ENCODE measurements around the gene ZFPM1. TPM values are rescaled to one million over a fixed set of nuclear protein-coding genes. Genes with fewer than 3 reads are reported as not detected.
A peak's percentile ranks its signal among the peaks of the same experiment; 100 is the strongest.

Gene ZFPM1
- total RNA-seq, 2 donors from 2014 or later, result 18.1 to 21.5 TPM

DNA sequence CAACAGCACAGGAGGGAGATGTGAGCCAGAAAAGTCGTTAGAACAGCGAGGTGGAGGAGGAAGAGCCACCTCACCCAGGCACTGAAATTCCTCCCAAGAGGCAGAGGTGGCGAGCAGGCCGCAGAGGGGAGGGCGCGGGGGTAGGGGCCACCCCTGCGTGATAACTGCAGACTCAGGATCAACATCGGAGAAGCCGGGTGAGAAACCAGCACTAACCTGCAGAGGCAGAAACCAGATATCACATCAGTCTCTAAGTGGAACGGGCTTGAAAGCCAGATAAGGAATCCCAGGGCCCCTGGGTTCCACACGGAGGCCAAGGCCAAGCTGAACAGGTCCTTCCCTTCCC is 77.8 kb downstream of the ZFPM1 start:
- no peaks in the 10 kb centered on the region for H3K27me3 Mint-ChIP-seq (ENCODE audit: insufficient read depth)
- H3K9me3 Mint-ChIP-seq, result no peaks in the 10 kb centered on the region
- peaks cover 16% of the 10 kb centered on the region for H3K36me3 Mint-ChIP-seq (ENCODE audit: low read depth)
- H3K27ac Mint-ChIP-seq, result peak overlapping the region; percentile 21
- TF ChIP-seq, protein P1, sequence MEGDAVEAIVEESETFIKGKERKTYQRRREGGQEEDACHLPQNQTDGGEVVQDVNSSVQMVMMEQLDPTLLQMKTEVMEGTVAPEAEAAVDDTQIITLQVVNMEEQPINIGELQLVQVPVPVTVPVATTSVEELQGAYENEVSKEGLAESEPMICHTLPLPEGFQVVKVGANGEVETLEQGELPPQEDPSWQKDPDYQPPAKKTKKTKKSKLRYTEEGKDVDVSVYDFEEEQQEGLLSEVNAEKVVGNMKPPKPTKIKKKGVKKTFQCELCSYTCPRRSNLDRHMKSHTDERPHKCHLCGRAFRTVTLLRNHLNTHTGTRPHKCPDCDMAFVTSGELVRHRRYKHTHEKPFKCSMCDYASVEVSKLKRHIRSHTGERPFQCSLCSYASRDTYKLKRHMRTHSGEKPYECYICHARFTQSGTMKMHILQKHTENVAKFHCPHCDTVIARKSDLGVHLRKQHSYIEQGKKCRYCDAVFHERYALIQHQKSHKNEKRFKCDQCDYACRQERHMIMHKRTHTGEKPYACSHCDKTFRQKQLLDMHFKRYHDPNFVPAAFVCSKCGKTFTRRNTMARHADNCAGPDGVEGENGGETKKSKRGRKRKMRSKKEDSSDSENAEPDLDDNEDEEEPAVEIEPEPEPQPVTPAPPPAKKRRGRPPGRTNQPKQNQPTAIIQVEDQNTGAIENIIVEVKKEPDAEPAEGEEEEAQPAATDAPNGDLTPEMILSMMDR (conservative IDR thresholded peaks at IDR 0.05), result peak; percentile 18
- DNase-seq, result no peak
- peaks cover 23% of the 10 kb centered on the region for H3K4me1 ChIP-seq (ENCODE audit: control insufficient read depth, insufficient read depth, low read length)
- peaks cover 7% of the 10 kb centered on the region for H3K36me3 ChIP-seq (ENCODE audit: control insufficient read depth, insufficient read depth, low read length)
- no peak overlapping the region for H3K27ac ChIP-seq (ENCODE audit: low read depth, low read length)
- H3K9me3 ChIP-seq (ENCODE audit: control insufficient read depth, low read length), result no peaks in the 10 kb centered on the region
- no peak overlapping the region for H3K4me3 Mint-ChIP-seq
- no peak overlapping the region for H3K4me3 ChIP-seq (ENCODE audit: low read length)
- WGBS, 2 experiments (ENCODE audit: insufficient coverage in 1 of 2, insufficient read length in 1 of 2), result 80 to 87% methylated on average over 8 to 11 of the region's 11 CpGs
- no peaks in the 10 kb centered on the region for H3K27me3 ChIP-seq (ENCODE audit: control insufficient read depth, insufficient read depth, low read length, poor library complexity, severe bottlenecking)
- H3K4me1 Mint-ChIP-seq, result peaks cover 4% of the 10 kb centered on the region
- H3K9ac ChIP-seq (ENCODE audit: extremely low read depth, low read length, poor library complexity, severe bottlenecking), result no peak overlapping the region

DNA sequence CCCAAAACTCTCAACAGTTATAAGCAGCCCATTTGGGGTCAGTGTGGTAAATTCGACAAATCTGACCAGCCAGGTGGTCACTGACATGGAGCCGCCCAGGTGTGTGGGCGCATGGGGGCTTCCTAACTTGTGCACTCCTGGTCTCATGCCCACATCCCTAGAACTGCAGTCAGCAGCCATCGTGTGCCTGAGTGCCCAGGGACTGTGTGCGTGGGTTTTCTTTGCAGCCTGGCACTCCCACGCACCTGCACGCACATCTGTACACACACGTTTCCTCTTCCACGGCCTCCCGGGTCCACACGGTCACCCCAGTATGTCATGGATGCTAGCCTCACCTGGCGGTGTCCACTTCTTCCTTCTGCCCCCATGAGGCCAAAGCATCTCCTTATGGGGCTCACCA is 78.3 kb downstream of the ZFPM1 start:
- DNase-seq, result no peak
- Histone ChIP-seq H3K27me3 (ENCODE audit: control insufficient read depth, insufficient read depth, low read length, poor library complexity, severe bottlenecking) (no peaks in the 10 kb centered on the region), H3K27ac (ENCODE audit: low read depth, low read length) (no peak overlapping the region), H3K4me1 (ENCODE audit: control insufficient read depth, insufficient read depth, low read length) (peaks cover 23% of the 10 kb centered on the region), H3K36me3 (ENCODE audit: control insufficient read depth, insufficient read depth, low read length) (peaks cover 7% of the 10 kb centered on the region), H3K9ac (ENCODE audit: extremely low read depth, low read length, poor library complexity, severe bottlenecking) (no peak overlapping the region), H3K4me3 (ENCODE audit: low read length) (no peak overlapping the region), H3K9me3 (ENCODE audit: control insufficient read depth, low read length) (no peaks in the 10 kb centered on the region)
- no peak overlapping the region for H3K27ac Mint-ChIP-seq
- TF ChIP-seq, protein P1 (conservative IDR thresholded peaks at IDR 0.05), result no peak
- H3K36me3 Mint-ChIP-seq (ENCODE audit: low read depth), result peaks cover 18% of the 10 kb centered on the region
- H3K4me3 Mint-ChIP-seq, result no peak overlapping the region
- no peaks in the 10 kb centered on the region for H3K27me3 Mint-ChIP-seq (ENCODE audit: insufficient read depth)
- H3K9me3 Mint-ChIP-seq, result no peaks in the 10 kb centered on the region
- peaks cover 5% of the 10 kb centered on the region for H3K4me1 Mint-ChIP-seq
- WGBS, 2 experiments (ENCODE audit: insufficient coverage in 1 of 2, insufficient read length in 1 of 2), result 96 to 97% methylated on average over 11 to 12 of the region's 12 CpGs

DNA sequence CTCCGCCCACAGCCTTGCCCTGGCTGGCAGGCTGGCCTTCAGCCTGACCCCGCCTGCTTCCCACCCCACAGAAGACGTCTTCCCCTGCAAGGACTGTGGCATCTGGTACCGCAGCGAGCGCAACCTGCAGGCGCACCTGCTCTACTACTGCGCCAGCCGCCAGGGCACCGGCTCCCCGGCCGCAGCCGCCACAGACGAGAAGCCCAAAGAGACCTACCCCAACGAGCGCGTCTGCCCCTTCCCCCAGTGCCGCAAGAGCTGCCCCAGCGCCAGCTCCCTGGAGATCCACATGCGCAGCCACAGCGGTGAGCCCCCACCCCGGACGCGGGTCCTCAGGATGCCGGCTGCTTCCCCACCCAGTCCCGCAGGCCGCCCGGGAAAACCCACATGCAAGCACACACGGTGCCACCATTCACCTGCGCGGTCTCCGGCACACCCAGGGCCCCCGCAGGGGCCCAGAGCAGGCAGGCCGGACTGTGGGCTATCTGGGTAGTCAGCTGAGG is 78.9 kb downstream of the ZFPM1 start:
- H3K36me3 Mint-ChIP-seq (ENCODE audit: low read depth), result peaks cover 18% of the 10 kb centered on the region
- H3K36me3 ChIP-seq (ENCODE audit: control insufficient read depth, insufficient read depth, low read length), result peaks cover 7% of the 10 kb centered on the region
- H3K4me3 Mint-ChIP-seq, result peak overlapping the region; percentile 17
- no peaks in the 10 kb centered on the region for H3K27me3 ChIP-seq (ENCODE audit: control insufficient read depth, insufficient read depth, low read length, poor library complexity, severe bottlenecking)
- H3K9me3 ChIP-seq (ENCODE audit: control insufficient read depth, low read length), result no peaks in the 10 kb centered on the region
- H3K9me3 Mint-ChIP-seq, result no peaks in the 10 kb centered on the region
- no peak overlapping the region for H3K27ac ChIP-seq (ENCODE audit: low read depth, low read length)
- H3K27ac Mint-ChIP-seq, result no peak overlapping the region
- H3K4me1 ChIP-seq (ENCODE audit: control insufficient read depth, insufficient read depth, low read length), result peaks cover 23% of the 10 kb centered on the region
- WGBS, 2 experiments (ENCODE audit: insufficient coverage in 1 of 2, insufficient read length in 1 of 2), result 95 to 99% methylated on average over 19 to 34 of the region's 34 CpGs
- no peaks in the 10 kb centered on the region for H3K27me3 Mint-ChIP-seq (ENCODE audit: insufficient read depth)
- H3K9ac ChIP-seq (ENCODE audit: extremely low read depth, low read length, poor library complexity, severe bottlenecking), result no peak overlapping the region
- TF ChIP-seq, protein P1 (conservative IDR thresholded peaks at IDR 0.05), result no peak
- no peak for DNase-seq
- H3K4me1 Mint-ChIP-seq, result peaks cover 5% of the 10 kb centered on the region
- no peak overlapping the region for H3K4me3 ChIP-seq (ENCODE audit: low read length)
